ENCODE data around the gene KCNN4. TPM values are rescaled to one million over a fixed set of nuclear protein-coding genes. Genes with fewer than 3 reads are reported as not detected.
"Not testable (repeated sequence)": the region's sequence is repeated elsewhere in the genome, so short reads cannot be mapped to it uniquely, and the experiment has no call there.

The KCNN4 gene
- 1 to 10 TPM in 2 of 3 donors, under 1 TPM in 1; 0.55 to 3.4 (median 2.4) TPM for polyA plus RNA-seq

DNA sequence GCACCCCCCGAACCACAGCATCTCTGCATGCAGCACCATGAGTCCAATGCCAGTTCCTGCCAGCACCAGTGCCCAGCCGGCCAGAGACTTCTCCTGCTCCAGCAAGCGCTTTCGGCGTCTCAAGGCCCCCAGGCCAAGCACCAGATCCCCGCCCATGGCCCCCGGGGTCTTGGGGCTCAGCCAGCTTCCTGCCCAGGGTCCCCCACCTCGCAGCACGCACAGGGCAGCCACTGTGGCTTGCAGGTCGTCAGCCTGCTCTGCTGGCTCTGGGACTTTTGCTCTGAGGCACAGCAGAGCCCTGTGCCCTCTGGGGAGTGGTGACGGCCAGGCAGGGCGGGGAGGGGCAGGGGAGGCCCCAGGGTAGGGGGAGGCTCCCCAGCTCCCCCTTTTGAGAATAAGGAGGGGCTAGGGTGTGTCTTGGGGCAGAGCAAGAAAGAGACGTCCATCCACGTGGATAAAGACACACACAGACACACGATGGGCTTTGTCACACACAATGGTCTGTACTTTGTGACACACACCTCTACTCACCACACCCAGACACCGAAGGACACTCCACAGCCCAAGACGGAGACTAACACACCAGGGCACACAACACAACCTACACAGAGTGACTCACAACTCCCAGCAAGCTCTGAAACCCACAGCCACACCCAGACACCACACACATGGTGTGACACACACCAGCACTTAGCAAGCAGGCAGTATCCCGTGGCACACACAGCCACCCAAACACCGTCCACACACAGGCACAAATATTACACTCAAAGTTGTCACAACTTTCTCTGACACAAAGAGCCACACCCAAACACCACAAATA is at the start of gene KCNN4:
Gene KCNN4 (minus strand): TSS at position 268 of the 820 bp plus-strand sequence. CDS start 112 bp downstream, at position 156.
- no peak within 1 kb of the TSS for H3K27ac ChIP-seq (ENCODE audit: low read depth, low read length)
- 20 to 31% (median 25%) methylated on average over 19 of the region's 19 CpGs for WGBS, 3 donors

GRCh38 chr19:43826787-43827754 is 46.3 kb upstream of the KCNN4 start, which contains the start of gene ZNF283:
Gene ZNF283, plus strand, starts transcription at chr19:43827321. Its CDS starts 6,184 bp downstream, at chr19:43833505.
- WGBS, 3 donors, result 5 to 7% (median 6%) methylated on average over 46 of the region's 46 CpGs
- H3K27ac ChIP-seq (ENCODE audit: low read depth, low read length), result no peak within 1 kb of the TSS

DNA sequence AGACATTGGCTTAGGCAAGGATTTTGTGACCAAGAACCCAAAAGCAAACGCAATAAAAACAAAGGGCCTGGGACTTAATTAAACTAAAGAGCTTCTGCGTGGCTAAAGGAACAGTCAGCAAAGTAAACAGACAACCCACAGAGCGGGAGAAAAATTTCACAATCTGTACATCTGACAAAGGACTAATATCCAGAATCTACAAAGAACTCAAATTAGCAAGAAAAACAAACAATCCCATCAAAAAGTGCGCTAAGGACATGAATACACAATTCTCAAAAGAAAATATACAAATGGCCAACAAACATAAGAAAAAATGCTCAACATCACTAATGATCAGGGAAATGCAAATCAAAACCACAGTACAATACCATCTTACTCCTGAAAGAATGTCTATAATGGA is 43.8 kb upstream of the KCNN4 start:
- WGBS, 3 donors, result 43 to 69% (median 65%) methylated on average over 4 of the region's 4 CpGs

GRCh38 chr19:43823856-43824255 is 43.1 kb upstream of the KCNN4 start:
- H3K27ac ChIP-seq (ENCODE audit: low read depth, low read length), result not testable (repeated sequence)
- 69 to 88% (median 82%) methylated on average over 3 of the region's 3 CpGs for whole genome bisulfite sequencing, 3 donors

More for the DNA sequence above, 43.8 kb upstream of the KCNN4 start:
- not testable (repeated sequence) for H3K27ac ChIP-seq (ENCODE audit: low read depth, low read length)

DNA sequence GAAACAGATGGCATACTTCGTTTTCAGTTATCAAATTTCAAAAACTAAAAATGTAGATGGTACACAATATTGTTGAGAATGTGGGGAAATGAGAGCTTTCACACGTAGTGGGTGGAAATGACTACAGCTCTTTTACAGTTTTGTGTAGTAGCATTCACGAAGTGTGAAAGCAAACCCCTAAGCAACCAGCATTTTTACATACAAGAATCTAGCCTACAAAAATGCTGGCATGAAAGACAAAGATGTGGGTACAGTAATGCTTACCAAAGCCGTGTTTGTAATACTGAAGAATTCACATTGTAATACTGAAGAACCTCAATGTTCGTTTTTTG is 40.1 kb upstream of the KCNN4 start:
- H3K27ac ChIP-seq (ENCODE audit: low read depth, low read length), result no peak overlapping the region
- 25 to 32% (median 28%) methylated on average over 5 of the region's 5 CpGs for WGBS, 3 donors

- no peak overlapping the region for H3K27ac ChIP-seq (ENCODE audit: low read depth, low read length)
- WGBS, 3 donors, result 9 to 11% (median 11%) methylated on average over 48 of the region's 48 CpGs
These were observed 39.5 kb upstream of the KCNN4 start for GRCh38 chr19:43820098-43820883.

- H3K27ac ChIP-seq (ENCODE audit: low read depth, low read length), result no peak overlapping the region
- 77 to 84% (median 81%) methylated on average over 5 of the region's 5 CpGs for WGBS, 3 donors
These were observed 37.7 kb upstream of the KCNN4 start for GRCh38 chr19:43818500-43818899.

DNA sequence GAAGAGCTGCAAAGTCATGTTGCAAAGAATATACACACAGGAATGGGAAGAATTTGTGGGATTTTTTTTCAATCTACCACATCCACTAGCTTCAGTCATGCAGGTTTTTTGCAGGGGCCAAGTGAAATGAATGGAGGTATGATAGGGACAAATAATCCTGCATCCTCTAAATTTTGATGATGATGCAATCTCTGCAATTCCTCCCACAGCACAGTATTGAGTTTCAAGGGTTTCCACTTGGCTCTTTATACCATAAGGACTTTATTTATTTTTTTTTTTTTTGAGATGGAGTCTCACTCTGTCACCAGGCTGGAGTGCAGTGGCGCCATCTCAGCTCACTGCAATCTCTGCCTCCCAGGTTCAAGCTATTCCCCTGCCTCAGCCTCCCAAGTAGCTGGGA is 36.7 kb upstream of the KCNN4 start:
- H3K27ac ChIP-seq (ENCODE audit: low read depth, low read length), result not testable (repeated sequence)
- WGBS, 3 donors, result 70 to 90% (median 83%) methylated on average over 1 of the region's 1 CpG

GRCh38 chr19:43814663-43815352 is 34.0 kb upstream of the KCNN4 start:
- WGBS, 3 donors, result 55 to 87% (median 82%) methylated on average over 5 of the region's 5 CpGs
- H3K27ac ChIP-seq (ENCODE audit: low read depth, low read length), result no peak overlapping the region

DNA sequence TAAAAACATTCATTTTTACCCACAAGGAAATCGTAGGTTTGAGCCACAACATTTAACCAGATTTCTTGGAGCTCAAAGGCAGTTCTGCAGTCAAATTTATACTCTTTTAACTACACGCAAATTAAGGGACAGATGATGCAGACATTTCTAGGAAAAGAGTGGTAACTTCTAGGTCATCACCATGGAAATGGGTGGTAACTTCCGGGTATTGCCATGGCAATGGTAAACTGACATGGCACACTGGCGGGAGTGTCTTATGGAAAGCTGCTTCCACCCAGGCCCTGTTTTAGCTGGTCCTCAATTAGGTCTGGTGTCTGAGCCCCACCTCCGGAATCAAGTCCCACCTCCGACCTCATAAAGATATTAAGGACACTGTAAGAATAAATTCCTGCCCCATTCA is 31.9 kb upstream of the KCNN4 start:
- WGBS, 3 donors, result 69 to 78% (median 75%) methylated on average over 6 of the region's 6 CpGs
- no peak overlapping the region for H3K27ac ChIP-seq (ENCODE audit: low read depth, low read length)

DNA sequence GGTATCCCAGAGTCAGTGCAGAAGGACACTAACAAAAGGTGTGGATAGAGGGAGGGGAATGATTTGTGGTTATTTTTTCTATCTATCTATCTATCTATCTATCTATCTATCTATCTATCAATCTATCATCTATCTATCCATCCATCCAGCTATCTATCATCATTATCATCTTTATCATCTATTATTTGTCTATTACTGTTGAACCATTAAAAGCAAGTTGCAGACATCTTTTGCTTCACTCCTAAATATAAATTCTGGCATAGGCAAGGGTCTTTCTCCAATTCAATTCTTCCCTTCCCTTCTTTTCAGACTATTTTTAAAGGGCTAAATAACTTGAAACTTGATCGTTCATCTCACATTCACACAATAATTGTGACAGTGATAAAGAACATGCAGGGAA is 31.5 kb upstream of the KCNN4 start:
- H3K27ac ChIP-seq (ENCODE audit: low read depth, low read length), result no peak overlapping the region
- 72 to 76% (median 74%) methylated on average over 1 of the region's 1 CpG for WGBS, 3 donors

DNA sequence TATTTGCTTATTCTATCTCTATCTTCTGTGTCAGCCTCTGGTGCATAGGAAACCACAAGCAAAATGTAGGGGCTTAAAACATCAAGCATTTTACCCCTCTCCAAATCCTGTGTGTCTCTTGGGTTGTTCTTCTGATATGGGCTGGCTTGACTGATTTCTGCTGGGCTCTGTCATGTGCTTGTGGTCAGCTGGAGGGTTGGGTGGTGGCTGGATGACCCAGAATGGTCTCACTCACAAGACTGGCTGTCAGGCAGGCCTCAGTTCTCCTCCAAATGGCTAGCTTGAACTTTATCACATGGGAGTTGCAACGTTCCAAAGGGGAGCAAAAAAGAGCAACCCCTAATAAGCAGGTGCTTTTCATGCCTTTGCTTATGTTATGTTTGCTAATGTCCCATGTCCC is 31.1 kb upstream of the KCNN4 start:
- H3K27ac ChIP-seq (ENCODE audit: low read depth, low read length), result no peak overlapping the region
- 38 to 54% (median 49%) methylated on average over 1 of the region's 1 CpG for WGBS, 3 donors

DNA sequence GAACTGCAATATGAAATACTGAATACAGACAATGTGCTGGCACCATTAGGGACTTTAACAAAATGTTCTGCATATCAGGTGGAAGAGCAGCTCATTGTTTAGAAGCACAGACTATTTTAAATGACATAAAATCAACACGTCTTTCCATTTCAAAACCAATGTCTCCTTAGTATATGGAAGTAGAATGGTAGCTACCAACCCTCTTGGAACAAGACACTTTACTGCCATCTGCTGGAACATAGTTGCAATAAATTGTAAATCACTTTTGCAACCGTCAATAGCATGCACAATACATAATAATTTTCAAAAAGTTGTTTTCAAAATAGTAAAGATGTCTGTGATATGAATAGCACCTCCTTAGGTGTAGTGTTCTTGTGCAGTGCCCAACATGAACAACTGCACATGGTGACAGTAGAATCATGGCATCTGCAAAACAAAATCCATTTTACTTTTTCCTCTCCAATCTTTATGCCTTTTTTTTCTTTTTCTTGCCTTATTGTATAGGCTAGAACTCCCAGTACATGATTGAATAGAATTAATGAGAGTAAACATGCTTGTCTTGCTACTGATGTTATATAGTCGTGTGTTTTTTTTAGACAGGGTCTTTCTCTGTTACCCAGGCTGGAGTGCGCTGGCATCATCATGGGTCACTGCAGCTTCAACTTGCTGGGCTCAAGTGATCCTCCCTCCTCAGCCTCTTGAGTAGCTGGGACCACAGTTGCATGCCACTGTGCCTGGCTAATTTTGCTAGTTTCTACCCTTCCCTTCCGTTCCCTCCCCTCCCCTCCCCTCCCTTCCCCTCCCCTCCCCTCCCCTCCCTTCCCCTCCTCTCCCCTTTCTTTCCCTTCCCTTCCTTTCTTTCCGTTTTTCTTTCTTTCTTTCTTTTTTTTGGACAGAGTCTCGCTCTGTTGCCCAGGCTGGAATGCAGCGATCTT is 29.3 kb upstream of the KCNN4 start:
- WGBS, 3 donors, result 31 to 43% (median 32%) methylated on average over 6 to 8 of the region's 8 CpGs
- no peak overlapping the region for H3K27ac ChIP-seq (ENCODE audit: low read depth, low read length)

- no peak overlapping the region for H3K27ac ChIP-seq (ENCODE audit: low read depth, low read length)
These were observed 26.9 kb upstream of the KCNN4 start for GRCh38 chr19:43807651-43808050.

DNA sequence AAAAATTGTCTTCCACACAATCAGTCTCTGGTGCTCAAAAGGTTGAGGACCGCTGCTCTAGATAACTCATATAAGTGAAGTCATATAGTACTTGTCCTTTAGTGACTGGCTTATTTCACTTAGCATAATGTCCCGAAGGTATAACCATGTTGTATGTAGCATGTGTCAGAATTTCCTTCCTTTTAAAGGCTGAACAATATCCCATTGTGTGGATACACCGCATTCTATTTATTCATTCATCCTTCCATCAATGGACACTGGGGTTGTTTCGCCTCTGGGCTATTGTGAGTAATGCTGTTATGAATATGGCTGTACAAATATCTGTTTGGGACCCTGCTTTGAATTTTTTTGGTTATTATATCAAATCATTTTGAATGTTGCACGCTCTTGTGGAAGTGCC is 26.1 kb upstream of the KCNN4 start:
- WGBS, 3 donors, result 68 to 80% (median 74%) methylated on average over 5 of the region's 5 CpGs
- H3K27ac ChIP-seq (ENCODE audit: low read depth, low read length), result no peak overlapping the region

DNA sequence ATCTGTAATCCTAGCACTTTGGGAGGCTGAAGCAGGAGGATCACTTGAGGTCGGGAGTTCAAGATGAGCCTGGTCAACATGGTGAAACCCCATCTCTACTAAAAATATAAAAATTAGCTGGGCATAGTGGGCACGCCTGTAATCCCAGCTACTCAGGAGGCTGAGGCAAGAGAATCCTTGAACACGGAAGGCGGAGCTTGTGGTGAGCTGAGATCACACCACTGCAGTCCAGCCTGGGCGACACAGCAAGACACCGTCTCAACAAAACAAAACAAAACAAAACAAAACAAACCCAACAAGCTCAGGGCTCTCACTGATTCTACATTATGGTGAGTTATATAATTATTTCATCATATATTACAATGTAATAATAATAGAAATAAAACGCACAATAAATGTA is 25.6 kb upstream of the KCNN4 start:
- WGBS, 3 donors, result 90 to 92% (median 92%) methylated on average over 7 of the region's 7 CpGs
- not testable (repeated sequence) for H3K27ac ChIP-seq (ENCODE audit: low read depth, low read length)

DNA sequence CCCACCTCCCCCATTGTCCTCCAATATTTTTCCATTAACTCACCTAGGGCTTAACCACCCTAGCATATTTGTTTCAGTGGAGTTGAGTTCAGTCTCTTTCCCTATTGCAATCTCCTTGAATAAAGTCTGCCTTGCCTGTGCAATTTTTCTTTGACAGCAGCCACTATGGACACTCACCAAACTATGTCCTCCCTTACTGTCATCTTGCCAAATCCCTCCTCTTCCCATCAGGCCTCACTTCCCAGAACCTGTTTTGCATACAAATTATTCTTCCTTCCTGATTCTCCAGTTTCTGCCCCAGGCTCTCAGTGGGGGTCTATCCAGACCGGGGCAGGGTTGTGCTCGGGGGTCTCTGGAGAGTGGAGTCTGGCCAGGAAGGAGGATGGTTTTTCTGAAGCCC is 23.7 kb upstream of the KCNN4 start:
- WGBS, 3 donors, result 38 to 70% (median 51%) methylated on average over 2 of the region's 2 CpGs
- H3K27ac ChIP-seq (ENCODE audit: low read depth, low read length), result no peak overlapping the region

Data from adipose tissue (tissue), 3 donors.